ENCODE results near the gene PPFIA4. TPM values are rescaled to one million over a fixed set of nuclear protein-coding genes. Genes with fewer than 3 reads are reported as not detected.

Gene PPFIA4
- total and polyA plus RNA-seq, 2 donors: 1.3 to 6.5 TPM

GRCh38 chr1:203126151-203126865 is 100.0 kb downstream of the PPFIA4 start:
- Histone ChIP-seq H3K4me1 (ENCODE audit: insufficient read depth) (no peaks in the 10 kb centered on the region), H3K27ac (ENCODE audit: low read depth) (no peak overlapping the region), H3K36me3 (ENCODE audit: insufficient read depth) (no peaks in the 10 kb centered on the region), H3K4me3 (ENCODE audit: low read depth, low read length) (no peak overlapping the region)
- no peak for DNase-seq (ENCODE audit: extremely low spot score)
- 29% methylated on average over 8 of the region's 8 CpGs for WGBS

- WGBS: 22% methylated on average over 12 of the region's 12 CpGs
- Histone ChIP-seq H3K27ac (ENCODE audit: low read depth) (no peak overlapping the region), H3K36me3 (ENCODE audit: insufficient read depth) (no peaks in the 10 kb centered on the region), H3K4me1 (ENCODE audit: insufficient read depth) (no peaks in the 10 kb centered on the region), H3K4me3 (ENCODE audit: low read depth, low read length) (peak overlapping the region; percentile 17)
- no peak for DNase-seq (ENCODE audit: extremely low spot score)
Measured at GRCh38 chr1:203126866-203127665, 100.8 kb downstream of the PPFIA4 start.

GRCh38 chr1:203127666-203128430 is 101.6 kb downstream of the PPFIA4 start, which contains the start of gene ADORA1:
Gene ADORA1, plus strand, starts transcription at chr1:203127726. Its CDS starts 1,116 bp downstream, at chr1:203128842.
- DNase-seq (ENCODE audit: extremely low spot score): no peak
- WGBS: 1% methylated on average over 51 of the region's 51 CpGs
- no peaks in the 10 kb centered on the region for H3K4me1 ChIP-seq (ENCODE audit: insufficient read depth)
- no peak within 1 kb of the TSS for H3K27ac ChIP-seq (ENCODE audit: low read depth)
- no peaks in the 10 kb centered on the region for H3K36me3 ChIP-seq (ENCODE audit: insufficient read depth)
- peak within 1 kb of the TSS; percentile 17 for H3K4me3 ChIP-seq (ENCODE audit: low read depth, low read length)

GRCh38 chr1:203128431-203128715 is 102.1 kb downstream of the PPFIA4 start:
- no peak overlapping the region for H3K4me3 ChIP-seq (ENCODE audit: low read depth, low read length)

More at GRCh38 chr1:203128431-203128715, 102.1 kb downstream of the PPFIA4 start:
- H3K36me3 ChIP-seq (ENCODE audit: insufficient read depth): no peaks in the 10 kb centered on the region
- no peak overlapping the region for H3K27ac ChIP-seq (ENCODE audit: low read depth)
- DNase-seq (ENCODE audit: extremely low spot score): no peak
- no peaks in the 10 kb centered on the region for H3K4me1 ChIP-seq (ENCODE audit: insufficient read depth)
- 28% methylated on average over 7 of the region's 7 CpGs for WGBS

Other genes with a start within 250 kb of the PPFIA4 start
- gene KDM5B, start 218.1 kb upstream of the PPFIA4 start, total RNA-seq: 189 TPM
- gene KDM5B, start 218.1 kb upstream of the PPFIA4 start, polyA plus RNA-seq: 16.8 TPM
- not detected for gene PCAT6, start 215.5 kb upstream of the PPFIA4 start, total RNA-seq
- 2.5 TPM for gene PCAT6, start 215.5 kb upstream of the PPFIA4 start, polyA plus RNA-seq
- 5.3 TPM for gene RABIF, start 137.3 kb upstream of the PPFIA4 start, total RNA-seq
- 6.7 TPM for gene RABIF, start 137.3 kb upstream of the PPFIA4 start, polyA plus RNA-seq
- gene KLHL12, start 99.3 kb upstream of the PPFIA4 start, total RNA-seq: 25.1 TPM
- 19.3 TPM for gene KLHL12, start 99.3 kb upstream of the PPFIA4 start, polyA plus RNA-seq
- 63.6 TPM for gene ADIPOR1, start 68.2 kb upstream of the PPFIA4 start, total RNA-seq
- gene ADIPOR1, start 68.2 kb upstream of the PPFIA4 start, polyA plus RNA-seq: 71.1 TPM
- 33.7 TPM for gene CYB5R1, start 59.2 kb upstream of the PPFIA4 start, total RNA-seq
- 72.3 TPM for gene CYB5R1, start 59.2 kb upstream of the PPFIA4 start, polyA plus RNA-seq
- gene TMEM183A, start 19.1 kb upstream of the PPFIA4 start, total RNA-seq: 60.9 TPM
- 50.4 TPM for gene TMEM183A, start 19.1 kb upstream of the PPFIA4 start, polyA plus RNA-seq
- 12.7 TPM for gene MYOG, start 59.5 kb downstream of the PPFIA4 start, total RNA-seq
- gene MYOG, start 59.5 kb downstream of the PPFIA4 start, polyA plus RNA-seq: not detected
- gene ADORA1, start 101.2 kb downstream of the PPFIA4 start, total RNA-seq: 1.4 TPM
- 1.1 TPM for gene ADORA1, start 101.2 kb downstream of the PPFIA4 start, polyA plus RNA-seq
- gene MYBPH, start 149.3 kb downstream of the PPFIA4 start, total RNA-seq: 8.9 TPM
- gene MYBPH, start 149.3 kb downstream of the PPFIA4 start, polyA plus RNA-seq: not detected
- 0.53 TPM for gene CHI3L1, start 160.2 kb downstream of the PPFIA4 start, total RNA-seq
- 4.7 TPM for gene CHI3L1, start 160.2 kb downstream of the PPFIA4 start, polyA plus RNA-seq
- 0.11 TPM for gene CHIT1, start 203.2 kb downstream of the PPFIA4 start, total RNA-seq
- gene CHIT1, start 203.2 kb downstream of the PPFIA4 start, polyA plus RNA-seq: not detected

Measured in urinary bladder (tissue), 4 donors.